HG03520 (cell line): ENCODE measurements around the gene CYP19A1.

Experiments used
- ATAC-seq: cut with Tn5 transposase; IDR thresholded peaks from one replicate; pipeline ENCODE4 v1.9.1; 2021; ENCODE audit warnings: mild to moderate bottlenecking, moderate library complexity; ENCODE audit not compliant: unreplicated experiment

The CYP19A1 gene

DNA sequence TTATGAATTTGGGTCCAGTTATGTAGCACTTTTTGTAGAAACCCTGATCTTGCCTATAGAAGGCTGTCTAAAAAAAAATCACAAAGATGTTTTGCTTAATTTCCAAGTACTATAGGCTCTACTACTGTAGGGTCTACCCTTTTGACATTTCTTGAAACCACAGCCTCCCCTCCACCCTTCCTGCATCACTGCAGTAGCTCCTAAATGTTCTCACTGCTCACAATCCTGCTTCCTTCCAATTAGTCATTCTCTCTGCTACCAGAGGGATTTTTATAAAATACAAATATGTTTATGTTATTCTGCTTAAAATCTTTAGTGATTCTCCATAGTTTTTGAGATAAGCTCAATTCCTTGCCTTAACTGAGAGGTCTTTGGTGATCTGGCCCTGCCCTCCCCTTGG, 114.0 kb downstream of the CYP19A1 start:
- no peak for ATAC-seq

DNA sequence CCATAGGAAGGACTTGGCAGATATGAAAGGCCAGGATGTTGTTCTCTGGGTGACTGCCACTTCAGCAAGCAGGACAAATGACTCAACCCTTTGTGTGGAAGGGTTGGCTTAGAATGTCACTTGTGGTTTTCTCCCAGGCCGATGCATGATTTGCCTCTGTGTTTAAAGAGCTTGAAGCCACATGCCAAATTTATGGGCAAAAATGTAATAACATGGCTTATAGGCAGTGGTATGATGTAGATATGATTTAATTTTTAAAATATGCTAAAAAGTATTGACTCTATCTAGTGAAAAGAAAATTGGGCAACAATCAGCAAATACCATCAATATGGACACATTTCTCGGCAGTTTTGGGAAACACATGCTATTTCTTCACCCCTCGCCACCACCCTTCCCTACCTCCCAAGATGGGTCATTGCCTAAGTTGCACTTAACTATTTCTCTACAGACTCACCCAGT, 114.6 kb downstream of the CYP19A1 start:
- ATAC-seq: no peak

DNA sequence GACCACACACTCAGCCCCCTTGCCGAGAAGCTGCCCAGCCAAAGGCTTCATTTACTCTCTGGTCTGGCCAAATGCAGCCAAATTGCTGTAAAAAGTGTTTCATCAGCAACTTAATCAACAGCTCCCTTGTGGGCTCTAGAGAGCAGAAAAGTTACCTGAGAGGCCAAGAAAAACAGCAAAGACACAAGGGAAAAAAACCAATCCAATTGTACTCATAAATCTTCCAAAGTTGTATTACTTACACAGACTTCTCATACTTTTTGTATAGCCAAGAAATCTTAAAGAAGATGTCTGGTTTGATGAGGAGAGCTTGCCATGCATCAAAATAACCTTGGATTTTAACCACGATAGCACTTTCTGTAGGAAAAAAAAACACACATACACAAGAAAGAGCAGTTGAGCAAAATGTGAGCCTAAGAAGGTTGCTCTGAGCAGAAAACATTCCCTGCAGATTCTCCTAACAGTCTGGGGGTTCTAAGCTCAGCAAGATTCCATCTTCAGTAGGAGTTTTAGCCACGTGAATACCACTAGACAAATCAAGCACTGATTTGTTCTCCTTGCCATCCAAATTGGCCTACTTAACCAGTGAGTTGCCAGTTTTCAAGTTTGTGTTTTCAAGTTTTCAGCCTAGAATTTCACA, 120.0 kb downstream of the CYP19A1 start:
- no peak for ATAC-seq

DNA sequence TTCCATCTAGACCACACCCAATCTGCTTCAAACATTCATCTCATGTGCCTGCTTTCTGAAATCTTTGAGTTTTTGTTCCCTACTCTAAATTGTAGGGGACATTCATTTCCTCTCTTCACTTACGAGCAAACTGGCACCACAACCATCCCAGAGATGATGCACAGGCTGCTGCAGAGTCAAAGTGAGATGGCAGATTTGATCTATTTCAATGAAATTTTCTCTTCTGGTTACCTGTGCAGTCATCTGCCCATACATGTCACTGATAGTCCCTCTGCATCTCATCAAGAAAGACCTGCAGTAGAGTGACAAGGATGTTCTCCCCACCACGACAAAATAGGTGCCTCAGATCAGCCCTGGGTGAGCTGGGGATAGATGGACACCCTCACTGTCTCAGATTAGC, 125.5 kb downstream of the CYP19A1 start:
- no peak for ATAC-seq

DNA sequence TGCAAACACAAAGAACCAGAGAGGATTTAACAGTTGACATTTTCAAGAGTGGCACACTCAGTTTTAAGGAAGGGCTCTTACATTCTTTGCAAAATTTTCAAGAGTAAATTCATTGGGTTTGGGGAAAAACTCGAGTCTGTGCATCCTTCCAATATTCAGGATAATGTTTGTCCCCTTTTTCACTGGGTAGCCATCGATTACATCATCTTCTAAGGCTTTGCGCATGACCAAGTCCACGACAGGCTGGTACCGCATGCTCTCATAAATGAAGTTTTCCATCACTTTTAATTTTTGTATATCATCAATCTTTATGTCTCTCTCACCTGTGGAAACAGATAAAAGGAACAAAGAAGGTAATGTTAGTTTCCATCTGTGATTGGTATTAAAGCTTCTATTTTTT, 126.2 kb downstream of the CYP19A1 start:
- no peak for ATAC-seq

DNA sequence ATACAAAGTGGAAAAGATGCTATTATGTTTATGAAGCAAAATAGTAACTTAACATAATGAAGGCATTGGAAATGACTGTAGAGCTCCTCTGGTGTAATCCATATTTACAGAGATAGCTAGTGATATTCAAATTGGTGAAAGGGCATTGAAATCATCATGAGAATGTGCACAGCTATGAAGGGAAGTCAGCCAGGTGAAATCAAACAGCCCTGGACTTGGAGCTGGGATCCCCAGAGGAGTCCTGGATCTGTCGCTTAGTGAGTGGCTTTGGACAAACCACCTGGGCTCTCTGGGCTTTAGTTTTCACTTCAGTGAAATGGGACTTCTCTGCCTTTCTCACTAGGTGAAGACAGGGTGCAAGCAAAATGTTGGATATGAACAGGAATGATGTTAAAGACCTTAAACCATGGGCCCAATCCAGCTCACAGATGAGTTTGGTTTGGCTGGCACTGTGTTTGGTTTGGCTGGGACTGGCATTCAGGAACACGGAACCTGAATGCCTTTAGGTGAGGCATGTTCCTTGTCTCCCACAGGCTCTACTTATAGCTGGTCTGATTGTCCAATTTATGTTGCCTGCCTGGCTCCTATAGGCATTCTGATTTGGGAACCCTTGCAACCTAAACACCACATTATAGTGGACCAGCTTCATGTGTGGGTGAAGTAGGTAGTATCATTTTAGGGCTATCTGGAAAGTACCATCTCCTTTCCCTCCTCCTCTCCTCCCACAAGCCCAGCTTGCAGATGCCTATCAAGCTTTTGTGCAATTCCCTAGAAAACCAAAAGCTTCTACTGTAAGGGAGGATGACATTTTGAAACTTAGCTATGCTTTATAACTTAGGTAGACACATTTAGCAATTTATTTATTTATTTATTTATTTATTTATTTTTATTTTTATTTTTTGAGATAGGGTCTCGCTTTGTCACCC, 133.1 kb downstream of the CYP19A1 start:
- no peak for ATAC-seq

DNA sequence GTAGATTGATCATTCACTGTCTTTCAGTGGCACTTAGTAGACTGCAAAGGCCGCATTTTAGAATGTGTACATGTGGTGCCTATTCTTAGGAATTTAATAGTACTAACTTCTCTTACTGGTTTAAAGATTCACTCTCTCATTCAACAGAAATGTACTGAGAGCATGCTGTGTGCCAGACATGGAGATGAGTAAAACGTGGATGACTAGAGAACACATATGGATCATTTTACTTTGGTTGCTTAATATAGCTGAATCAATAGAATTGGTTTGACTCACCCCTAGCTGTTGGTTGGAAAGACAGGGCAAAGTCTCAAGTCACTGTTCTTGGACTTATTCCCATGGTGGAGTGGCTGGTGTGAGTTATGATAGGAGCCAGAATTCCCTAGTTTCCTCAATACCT, 134.6 kb downstream of the CYP19A1 start:
- ATAC-seq: no peak

DNA sequence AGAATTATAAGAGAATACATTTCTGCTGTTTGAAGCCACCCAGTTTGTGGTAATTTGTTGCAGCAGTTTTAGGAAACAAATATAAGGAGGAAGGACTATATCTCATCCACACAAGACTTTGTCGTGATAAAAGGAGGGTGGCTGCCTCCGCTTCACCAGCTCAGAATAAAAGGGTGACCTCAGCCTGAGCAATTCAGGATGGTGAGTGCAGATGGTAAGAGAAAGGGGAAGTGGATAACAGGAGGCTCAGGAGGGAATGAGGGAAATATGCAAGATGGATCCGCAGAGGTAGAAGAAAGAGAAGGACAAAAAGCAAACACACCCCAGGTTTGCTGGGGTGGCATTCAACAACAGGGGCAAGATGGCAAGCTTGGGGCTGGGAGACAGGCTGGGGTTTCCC, 135.6 kb downstream of the CYP19A1 start:
- no peak for ATAC-seq

DNA sequence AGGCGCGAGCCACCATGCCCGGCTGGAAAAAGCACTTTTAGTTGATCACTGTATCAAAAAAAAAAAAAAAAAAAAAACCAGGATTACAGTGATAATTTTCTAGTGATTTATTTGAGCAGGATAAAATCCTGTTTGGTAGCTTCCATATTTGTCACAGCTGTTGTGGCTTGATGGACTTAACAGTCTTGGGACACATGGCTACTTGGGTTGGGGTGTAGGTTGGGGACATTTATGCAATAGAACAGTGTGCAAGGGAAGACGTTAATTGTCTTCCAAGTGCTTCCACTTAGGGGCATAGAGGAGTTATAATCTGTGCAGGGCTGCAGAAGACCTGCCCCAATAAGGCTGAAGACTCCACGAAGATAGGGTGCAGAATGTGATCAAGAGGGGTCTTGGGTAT, 136.8 kb downstream of the CYP19A1 start:
- no peak for ATAC-seq

DNA sequence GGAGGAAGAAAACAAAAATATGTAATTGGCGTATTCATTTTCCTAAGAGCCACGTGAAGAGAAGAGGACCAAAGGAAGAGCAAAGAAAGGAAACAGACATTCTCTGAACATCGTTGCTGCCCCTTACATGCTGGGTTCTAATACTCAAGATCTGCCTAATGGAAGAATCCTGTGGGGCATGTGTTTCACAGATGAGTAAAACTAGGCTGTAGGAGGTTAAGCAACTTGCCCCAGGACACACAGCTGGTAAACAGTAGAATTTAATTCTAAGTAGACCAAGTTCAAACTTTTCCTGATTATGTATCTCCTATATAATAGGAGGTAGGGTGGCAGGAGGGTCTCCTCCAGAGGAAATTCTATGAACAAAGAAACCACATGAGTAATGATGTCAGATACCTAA, 137.6 kb downstream of the CYP19A1 start:
- no peak for ATAC-seq

DNA sequence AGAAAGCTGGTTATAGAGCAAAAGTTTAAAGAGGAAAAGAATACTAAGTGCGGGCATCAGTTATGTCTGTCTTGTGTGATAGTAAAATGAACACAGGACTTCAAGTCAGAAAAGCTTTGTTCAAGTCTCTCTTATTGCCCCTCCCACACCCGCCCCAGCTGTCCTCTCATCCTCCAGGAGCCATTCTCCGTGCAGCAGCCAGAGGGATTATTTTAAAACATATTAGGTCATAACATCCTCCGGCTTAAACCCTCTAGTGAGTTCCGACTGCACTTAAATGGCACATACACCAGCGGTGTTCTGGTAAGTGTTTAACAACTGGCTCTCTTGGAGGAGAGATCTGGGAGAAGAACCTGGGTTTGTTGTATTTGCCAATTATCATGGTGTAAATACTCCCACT, 138.9 kb downstream of the CYP19A1 start:
- no peak for ATAC-seq

DNA sequence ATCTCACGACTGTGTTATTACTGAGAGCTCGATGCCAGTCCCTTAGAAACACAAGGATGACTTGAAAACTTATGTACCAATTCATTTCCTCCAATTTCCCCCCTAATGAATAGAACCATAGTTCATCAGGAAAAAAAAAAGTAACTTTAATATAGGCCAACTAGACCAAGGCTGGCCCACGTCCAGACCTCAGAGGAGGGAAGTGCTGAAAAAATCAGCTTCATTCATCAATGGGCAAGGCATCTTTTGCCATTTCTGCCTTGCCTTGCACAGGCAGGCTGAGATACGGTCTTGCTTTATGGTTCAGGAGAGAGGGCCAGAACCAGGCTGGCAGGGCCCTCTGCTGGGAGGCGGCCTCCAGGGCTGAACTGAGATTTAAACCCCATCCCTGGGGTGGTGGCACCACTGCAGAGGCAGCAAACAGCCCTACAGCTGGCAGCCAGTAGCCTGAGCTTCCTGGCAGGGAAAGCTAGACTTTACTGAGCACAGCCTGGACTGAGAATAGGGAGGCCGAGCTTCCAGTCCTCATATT, 139.6 kb downstream of the CYP19A1 start:
- no peak for ATAC-seq

DNA sequence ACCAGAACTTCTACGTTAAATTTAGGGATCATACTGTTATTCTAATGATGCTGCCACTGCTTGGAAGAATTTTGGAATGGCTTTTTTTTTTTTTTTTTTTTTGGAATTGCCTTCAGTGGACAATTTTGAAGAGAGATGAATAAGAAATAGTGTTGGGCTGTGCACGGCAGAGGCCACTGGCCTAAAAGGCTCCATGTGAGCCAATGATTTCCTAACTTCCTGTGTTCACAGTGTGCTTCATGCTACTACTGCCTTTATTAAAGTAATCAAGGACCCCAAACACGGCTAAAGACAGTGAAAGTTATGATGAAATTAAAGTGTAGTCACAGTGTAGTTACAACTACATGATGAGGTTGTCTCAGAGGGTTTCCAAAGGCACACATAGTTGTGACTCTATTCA, 142.9 kb downstream of the CYP19A1 start:
- no peak for ATAC-seq

DNA sequence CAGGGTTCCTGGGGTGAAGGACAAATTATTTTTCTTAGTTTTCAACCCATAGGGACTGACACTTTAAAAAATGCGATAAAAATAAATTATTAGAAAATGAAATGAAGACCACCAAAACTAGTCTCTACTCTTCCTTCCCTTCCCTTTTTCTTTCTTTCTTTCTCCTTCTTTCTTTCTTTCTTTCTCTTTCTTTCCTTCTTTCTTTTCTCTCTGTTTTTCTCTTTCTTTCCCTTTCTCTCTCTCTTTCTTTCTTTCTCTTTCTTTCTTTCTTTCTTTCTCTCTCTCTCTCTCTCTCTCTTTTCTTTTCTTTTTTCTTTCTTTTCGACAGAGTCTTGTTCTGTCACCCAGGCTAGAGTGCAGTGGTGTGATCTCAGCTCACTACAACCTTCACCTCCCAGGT, 144.4 kb downstream of the CYP19A1 start:
- ATAC-seq: no peak

DNA sequence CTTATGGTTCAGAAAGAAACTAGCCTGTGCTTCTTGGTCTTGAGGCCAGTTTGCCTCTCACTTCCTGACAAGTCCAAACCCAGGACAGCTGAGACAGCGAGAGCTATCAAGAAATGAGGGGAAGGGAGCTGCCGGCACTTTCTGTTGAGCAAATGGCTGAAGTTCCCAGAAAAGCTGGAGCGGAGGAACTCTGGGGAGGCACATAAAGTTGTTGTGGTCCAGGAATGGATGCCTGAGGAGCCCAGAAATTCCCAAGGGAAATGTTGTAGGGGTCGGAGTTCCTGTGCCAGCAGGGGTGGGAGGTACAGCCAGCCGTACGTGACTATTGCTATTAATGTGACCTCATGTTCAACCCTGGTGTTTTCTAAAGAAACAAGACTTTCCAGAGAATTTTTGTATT, 144.9 kb downstream of the CYP19A1 start:
- ATAC-seq: no peak

DNA sequence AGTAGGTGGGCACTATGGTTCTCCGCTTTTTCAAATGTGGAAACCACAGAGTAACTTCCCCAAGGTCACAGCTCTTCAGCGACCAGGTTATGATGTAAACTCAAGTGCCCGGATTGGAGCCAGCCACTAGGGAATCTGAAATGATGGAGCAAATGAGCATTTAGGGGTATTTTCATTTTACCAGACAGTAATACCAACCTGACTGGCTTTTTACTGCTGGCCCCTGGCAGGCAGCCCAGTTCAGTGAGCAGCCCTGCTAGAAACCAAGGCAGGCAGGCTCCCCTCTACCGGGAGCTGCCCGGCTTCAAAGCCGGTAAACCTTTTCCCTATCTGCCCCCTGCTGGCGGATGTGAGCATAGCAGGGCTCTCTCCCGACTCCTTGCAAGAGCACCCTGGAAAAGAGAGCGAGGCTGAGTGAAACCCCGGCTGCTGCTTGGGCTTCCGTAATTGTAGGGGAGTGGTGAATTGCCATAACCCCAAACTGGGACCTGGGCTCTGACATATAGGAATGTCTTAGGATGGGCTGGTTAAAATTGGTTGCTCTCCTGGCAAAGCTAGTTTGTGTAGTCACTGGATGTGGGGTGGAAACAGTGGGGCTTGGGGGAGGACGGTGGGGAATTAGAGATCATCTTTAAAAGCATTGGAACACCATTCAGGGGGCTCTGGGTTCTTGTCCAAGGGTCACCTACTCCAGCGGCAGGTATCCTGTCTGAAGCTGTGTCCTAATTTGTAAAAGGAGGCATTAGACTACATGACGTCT, 145.7 kb downstream of the CYP19A1 start:
- no peak for ATAC-seq

DNA sequence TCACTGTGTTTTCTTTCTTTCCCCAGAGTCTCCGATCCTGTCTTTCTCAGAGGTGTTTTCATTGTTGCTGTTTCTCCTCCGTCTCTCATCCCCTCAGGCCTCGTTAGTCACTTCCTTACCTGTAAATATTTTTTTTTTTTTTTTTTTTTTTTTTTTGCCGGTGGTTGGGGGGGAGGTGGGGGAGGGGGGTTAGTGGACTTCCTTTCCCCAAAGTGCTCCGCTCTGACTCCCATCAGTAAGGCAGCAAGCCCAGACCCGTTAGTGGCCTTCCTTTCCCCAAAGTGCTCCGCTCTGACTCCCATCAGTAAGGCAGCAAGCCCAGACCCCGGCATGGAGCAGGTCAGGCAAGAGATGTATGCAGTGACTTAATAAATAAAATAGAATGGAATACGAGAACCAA, 146.6 kb downstream of the CYP19A1 start:
- ATAC-seq: no peak

DNA sequence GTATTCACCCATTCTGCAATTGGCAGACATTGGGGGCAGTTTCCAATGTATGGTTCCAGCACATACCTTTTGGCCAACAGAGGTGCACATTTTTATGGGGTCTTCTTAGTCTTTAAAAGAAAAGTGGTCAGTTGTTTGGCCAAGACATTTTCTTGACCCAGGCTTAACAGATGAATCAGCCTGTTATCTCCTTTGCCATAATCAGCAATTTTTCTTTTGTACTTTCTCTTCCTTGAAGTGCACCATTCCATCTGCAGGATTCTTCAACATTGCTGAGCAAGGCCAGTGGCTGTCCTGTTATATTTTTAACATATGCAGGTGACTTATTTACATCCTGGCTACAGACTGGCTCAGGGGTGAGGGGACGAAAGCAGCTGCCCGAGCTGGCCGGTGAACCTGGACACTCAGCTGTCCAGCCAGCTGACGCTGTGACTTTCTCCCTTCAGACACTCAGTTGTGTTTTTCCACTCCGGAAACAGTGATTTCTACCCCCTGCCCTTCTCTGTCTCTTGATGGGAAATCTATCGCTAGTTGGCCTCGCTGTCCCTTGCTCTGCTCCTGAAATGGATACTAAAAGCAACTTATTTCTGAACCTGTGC, 147.2 kb downstream of the CYP19A1 start:
- no peak for ATAC-seq

DNA sequence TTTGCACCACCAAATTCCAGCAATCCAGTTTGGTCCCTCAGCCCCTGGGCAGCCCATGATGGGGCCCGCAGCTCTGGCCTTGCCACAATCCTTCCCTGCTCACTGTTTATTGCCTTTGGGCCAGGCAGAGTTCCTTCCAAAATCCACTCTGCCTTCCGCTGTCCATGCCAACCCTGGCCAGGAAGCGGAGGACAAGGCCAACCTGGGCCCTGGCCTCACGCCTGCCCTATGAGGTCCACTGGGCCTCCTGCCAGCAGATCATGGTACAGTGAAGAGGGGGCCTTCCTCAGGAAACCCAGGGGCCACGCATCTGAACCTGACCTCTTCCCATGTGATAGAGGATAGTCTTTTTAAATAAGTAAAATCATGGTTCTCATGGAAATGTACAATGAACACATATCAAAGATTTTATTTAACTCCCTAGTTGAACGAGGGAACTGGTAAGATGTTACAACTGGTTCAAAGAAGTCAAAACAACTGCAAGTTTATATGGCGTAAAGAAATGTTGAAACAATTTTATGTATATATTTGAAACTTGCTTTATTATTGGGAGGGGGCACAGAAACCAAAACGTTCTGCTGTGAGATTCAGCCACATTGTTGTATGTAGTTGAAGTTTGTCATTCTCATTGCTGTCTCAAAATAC, 147.8 kb downstream of the CYP19A1 start:
- no peak for ATAC-seq

DNA sequence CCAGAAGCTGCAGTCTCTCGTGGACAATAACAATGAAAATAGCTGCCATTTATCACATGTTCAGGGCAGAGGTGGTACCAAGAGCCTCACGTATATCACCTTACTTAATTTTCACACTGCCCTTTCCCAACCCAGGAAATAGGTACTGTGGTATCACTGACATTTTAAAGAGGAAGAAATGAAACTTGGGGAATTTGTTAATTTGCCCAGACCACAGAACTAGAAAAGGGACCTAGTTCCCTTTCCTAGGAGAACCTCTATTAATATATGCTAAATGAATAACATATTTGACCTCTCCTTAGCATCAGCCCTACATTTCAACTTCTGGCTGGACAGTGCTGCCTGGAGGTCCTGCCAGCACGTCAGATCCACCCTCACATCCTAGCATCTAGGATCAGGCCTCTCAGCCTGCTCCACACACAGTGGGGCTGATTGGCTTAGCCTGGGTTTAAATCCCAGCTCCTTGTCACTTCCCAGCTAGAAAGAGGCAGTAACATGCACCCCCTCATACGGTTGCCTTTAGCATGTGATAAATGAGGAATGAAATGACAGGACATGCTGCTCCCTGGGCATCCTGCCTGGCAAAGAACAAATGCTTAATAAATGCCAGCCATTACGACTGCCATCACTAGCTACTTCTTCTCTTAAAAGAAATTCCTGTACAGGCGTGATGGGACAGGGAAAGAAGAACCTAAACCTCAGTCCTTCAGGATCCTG, 148.6 kb downstream of the CYP19A1 start:
- ATAC-seq: no peak
